ENCODE results near the gene FOXF2.
"Not testable (repeated sequence)": the region's sequence is repeated elsewhere in the genome, so short reads cannot be mapped to it uniquely, and the experiment has no call there.

Gene FOXF2

GRCh38 chr6:1389369-1390132 is at the start of gene FOXF2:
FOXF2 (plus strand) TSS chr6:1389576; CDS start chr6:1389948, 372 bp downstream.
- no peak for DNase-seq

DNA sequence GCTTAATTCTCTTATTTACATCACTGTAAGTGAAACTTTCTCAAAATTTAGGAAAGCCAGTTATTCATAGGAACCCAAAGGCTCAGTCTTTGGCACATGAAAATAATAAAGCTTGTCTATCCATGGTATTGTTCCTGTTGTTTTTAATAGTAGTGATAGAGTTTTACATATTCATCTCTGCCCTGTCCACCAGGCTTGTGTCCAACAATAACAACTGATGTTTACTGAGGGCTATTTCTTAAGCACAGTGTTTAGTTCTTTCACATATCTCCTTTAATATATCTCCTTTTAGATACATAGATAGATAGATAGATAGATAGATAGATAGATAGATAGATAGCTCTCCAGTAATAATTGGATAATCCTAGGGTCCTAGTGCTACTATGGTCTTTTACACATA is 43.3 kb upstream of the FOXF2 start:
- DNase-seq = no peak

- DNase-seq = no peak
These were observed 42.8 kb upstream of the FOXF2 start for GRCh38 chr6:1346558-1347091.

GRCh38 chr6:1347161-1347560 is 42.2 kb upstream of the FOXF2 start:
- no peak for DNase-seq

GRCh38 chr6:1348675-1349074 is 40.7 kb upstream of the FOXF2 start:
- DNase-seq = no peak

DNA sequence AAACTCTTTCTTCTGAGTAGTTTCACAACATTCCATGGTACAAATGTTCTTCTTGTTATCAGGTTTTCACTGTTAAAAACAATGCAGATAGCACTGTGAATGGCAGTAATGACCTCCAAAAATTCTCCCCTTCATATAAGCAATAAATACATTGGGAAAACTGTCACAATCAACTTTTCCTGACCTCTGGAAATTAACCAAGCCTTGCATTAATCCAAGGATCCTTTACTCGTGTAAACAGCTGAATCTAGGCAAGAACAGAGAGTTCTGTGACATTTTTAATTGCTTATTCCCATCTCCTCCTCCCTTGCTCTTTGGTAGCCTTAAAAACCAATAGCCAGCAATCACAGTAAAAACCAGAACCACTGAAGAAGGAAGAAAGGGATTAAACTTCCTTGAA is 39.7 kb upstream of the FOXF2 start:
- DNase-seq = no peak

DNA sequence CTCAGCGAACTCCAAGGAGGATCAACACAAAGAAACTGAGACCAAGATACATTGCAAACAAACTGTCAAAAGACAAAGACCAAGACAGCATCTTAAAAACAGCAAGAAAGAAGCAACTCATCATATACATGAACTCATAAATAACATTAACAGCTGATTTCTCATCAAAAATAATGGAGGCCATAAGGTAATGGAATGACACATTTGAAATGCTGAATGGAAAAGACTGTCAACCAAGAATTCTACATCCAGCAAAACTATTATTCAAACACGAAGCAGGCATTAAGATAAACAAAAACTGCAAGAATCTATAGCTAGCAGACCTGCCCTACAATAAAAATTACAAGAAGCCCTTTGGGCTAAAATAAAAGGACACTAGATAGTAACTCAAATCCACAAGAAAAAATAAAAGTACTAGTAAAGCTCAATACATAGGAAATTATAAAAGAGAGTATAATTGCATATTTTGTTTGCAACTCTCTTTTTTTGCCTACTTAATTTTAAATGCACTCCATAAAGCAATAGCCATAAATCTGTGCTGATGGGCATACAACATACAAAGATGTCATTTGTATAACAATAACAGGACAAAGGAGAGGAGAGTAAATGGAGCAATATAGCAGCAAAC is 37.9 kb upstream of the FOXF2 start:
- no peak for DNase-seq

- DNase-seq = not testable (repeated sequence)
These were observed 34.3 kb upstream of the FOXF2 start for GRCh38 chr6:1355068-1355467.

DNA sequence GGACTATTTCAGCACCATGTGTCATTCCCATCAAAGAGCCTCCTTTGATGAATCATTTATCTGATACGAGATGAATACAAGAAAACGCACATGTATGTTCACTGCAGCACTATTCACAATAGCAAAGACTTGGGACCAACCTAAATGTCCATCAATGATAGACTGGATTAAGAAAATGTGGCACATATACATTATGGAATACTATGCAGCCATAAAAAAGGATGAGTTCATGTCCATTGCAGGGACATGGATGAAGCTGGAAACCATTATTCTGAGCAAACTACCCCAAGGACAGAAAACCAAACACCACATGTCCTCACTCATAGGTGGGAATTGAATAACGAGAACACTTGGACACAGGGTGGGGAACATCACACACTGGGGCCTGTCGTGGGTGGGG is 27.7 kb upstream of the FOXF2 start:
- not testable (repeated sequence) for DNase-seq

GRCh38 chr6:1362643-1363042 is 26.7 kb upstream of the FOXF2 start:
- DNase-seq = no peak

GRCh38 chr6:1363298-1363697 is 26.1 kb upstream of the FOXF2 start:
- no peak for DNase-seq

DNA sequence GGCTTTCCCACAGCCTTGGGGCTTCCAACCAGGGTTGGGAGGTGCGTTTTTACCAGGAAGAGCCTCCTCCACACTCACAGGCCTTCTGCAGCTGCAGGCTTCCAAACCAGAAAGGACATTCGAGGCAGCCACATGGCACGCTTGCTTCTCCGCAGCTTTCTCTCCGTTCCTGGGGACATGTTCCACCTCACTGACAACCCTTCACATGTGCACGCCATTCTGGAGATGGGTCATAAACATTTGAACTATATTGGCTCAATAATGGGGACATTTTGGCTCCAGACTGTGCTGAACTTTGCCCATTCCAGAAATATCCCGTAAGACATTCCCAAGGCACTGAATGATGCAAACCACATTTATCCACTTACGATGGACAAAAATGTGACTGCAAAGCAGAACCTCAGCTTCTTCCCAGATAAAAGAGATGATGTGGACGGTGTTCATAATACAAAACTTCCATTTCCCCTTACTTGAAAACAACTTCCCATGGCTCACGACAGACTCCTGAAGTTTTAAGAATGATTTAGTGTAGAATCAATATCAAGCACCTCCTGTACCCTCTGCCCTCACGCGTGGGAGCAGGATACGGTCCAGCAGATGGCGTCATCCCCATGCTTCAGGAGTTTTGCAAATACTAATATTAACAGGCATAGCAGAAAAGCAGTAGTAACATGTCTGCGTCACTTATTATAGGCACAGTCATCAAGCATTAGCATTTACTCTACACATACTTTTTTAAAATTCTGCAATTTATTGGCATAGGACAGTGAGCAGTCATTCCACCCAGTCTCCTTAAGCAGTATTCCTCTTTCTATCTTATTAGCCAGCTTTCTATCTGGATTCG is 25.4 kb upstream of the FOXF2 start:
- no peak for DNase-seq

GRCh38 chr6:1364791-1365190 is 24.6 kb upstream of the FOXF2 start:
- DNase-seq = no peak

DNA sequence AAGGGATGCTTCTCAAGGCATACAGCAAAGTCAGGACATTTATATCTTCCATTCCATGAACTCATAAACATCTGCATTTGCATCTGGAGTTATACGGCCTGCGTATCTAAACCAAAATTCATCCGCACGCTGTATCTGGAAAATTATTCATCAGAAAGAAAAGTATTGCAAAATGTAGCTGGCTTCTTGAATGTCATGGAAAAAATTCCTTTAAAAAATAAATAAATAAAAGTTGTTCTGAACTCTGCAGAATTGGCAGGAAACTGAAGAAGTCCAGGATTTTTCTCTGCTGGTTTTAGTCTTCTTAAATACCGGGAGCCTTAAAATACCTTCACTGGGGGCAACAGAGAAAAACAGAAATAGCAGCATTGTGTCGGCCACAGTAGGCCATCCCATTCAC is 23.7 kb upstream of the FOXF2 start:
- no peak for DNase-seq

DNA sequence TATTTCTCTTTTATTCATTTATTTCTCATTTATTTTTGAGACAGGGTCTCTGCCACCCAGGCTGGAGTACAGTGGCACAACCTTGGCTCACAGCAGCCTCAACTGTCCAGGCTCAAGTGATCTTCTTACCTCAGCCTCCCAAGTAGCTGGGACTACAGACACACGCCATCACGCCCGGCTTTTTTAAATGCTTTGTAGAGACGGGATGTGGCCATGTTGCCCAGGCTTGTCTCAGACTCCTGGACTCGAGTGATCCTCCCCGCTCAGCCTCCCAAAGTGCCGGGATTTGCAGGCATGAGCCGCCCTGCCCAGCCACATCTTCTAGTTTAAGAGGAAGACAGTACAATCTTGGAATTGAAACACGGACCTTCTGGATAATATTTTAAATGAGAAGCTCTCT is 21.6 kb upstream of the FOXF2 start:
- DNase-seq = no peak

- no peak for DNase-seq
These were observed 20.4 kb upstream of the FOXF2 start for GRCh38 chr6:1368940-1369339.

DNA sequence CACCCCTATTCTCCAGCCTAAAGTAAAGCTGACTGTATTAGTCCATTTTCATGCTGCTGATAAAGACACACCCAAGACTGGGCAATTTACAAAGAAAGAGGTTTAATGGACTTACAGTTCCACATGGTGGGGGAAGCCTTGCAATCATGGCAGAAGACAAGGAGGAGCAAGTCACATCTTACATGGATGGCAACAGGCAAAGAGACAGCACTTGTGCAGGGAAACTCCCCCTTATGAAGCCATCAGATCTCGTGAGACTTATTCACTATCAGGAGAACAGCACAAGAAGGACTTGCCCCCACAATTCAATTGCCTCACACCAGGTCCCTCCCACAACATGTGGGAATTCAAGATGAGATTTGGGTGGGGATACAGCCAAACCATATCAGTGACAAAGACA is 19.7 kb upstream of the FOXF2 start:
- not testable (repeated sequence) for DNase-seq

- no peak for DNase-seq
These were observed 17.4 kb upstream of the FOXF2 start for GRCh38 chr6:1371933-1372332.

DNA sequence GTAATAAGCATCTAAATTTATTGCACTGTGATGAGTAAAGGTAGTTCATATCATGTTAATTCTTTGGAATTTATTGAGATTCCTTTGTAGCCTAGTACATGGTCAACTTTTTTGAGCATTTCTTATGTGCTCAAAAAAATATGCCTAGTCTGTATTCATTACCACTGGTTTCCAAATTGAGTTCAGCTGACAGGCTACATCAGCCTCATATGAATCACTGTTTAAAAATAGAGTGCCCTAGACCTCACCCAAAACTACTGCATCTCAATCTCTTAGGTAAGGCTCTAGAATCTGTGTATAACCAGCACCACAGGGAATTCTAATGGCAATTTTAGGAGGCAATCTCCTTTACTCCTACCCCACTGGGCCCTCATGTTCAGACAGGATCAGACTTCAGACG is 16.7 kb upstream of the FOXF2 start:
- DNase-seq = no peak

GRCh38 chr6:1376653-1377052 is 12.7 kb upstream of the FOXF2 start:
- DNase-seq = no peak

- DNase-seq = no peak
These were observed 11.8 kb upstream of the FOXF2 start for GRCh38 chr6:1377526-1377925.

GRCh38 chr6:1378065-1379016 is 11.0 kb upstream of the FOXF2 start:
- DNase-seq = no peak
